HCT116 (cell line): Measurements from ENCODE around the gene NSG2. TPM values are rescaled to one million over a fixed set of nuclear protein-coding genes. Genes with fewer than 3 reads are reported as not detected.

Experiments
- ATAC-seq: fragments of 200-7000 bp; cut with Tn5 transposase; 2 replicates; pipeline ENCODE4 v1.9.1; 2020; ENCODE audit warnings: mild to moderate bottlenecking, moderate library complexity
- BruUV-seq: library from RNA; stranded (reverse); fragments of 400-500 nt; replicated peaks from 2 replicates; lab custom pipeline; 2021; lab: Mats Ljungman, UMichigan
- CTCF ChIA-PET: fragments of 300-600 bp; sonication (Branson Sonifier 250); formaldehyde crosslinking; loops from one replicate; lab custom pipeline; 2021; ENCODE audit warnings: antibody characterized with exemption; lab: Charles Lee
- POLR2A ChIA-PET: fragments of 300-600, 350-600 bp; sonication (Branson Sonifier 250); formaldehyde crosslinking; loops from one replicate; lab custom pipeline; 2021; ENCODE audit warnings: antibody characterized with exemption; lab: Charles Lee
- RAD21 ChIA-PET, 2 experiments: fragments of 300-600 bp; sonication (Branson Sonifier 250); formaldehyde crosslinking; loops; one replicate each; lab custom pipeline; 2023; ENCODE audit warnings: low total read pairs in 2 of 2; ENCODE audit not compliant: uncharacterized antibody in 2 of 2, unreplicated experiment in 2 of 2, low non-redundant PET in 1 of 2; lab: Charles Lee
- DNase-seq: peaks from one replicate; pipeline ENCODE4 v3.0.0-alpha.2; 2010; ENCODE audit warnings: low read depth, low spot score
- H2AFZ ChIP-seq: fragments of 200-600 bp; shearing (Covaris generic), sonication (generic); 2 replicates; pipeline ENCODE4 v1.6.1; 2017; ENCODE audit warnings: low read depth, mixed run types, mixed read lengths, antibody characterized with exemption, low read length; ENCODE audit not compliant: poor library complexity, severe bottlenecking
- H3K27ac ChIP-seq: 2 replicates; pipeline ENCODE4 v1.5.1; 2012; ENCODE audit warnings: low read depth, low read length
- H3K27me3 ChIP-seq: fragments of 200-600 bp; sonication (generic); 2 replicates; pipeline ENCODE4 v1.6.1; 2016; ENCODE audit warnings: mixed run types, low read length, mixed read lengths; ENCODE audit not compliant: insufficient read depth
- H3K36me3 ChIP-seq, 2 experiments: fragments of 200-500 bp in 1 of 2; fragments of 200-600 bp in 1 of 2; sonication (Bioruptor generic) in 1 of 2; sonication (generic) in 1 of 2; 2 replicates each; pipeline versions ENCODE4 v1.5.1 to v1.6.1; 2014 to 2016; ENCODE audit warnings: low read length in 2 of 2, inconsistent platforms in 1 of 2, mixed read lengths in 1 of 2, mixed run types in 1 of 2; ENCODE audit not compliant: insufficient read depth in 2 of 2, control insufficient read depth in 1 of 2
- H3K4me1 ChIP-seq, 2 experiments: fragments of 200-600 bp in 1 of 2; sonication (generic) in 1 of 2; 2 replicates each; pipeline versions ENCODE4 v1.5.1 to v1.6.1; 2012 to 2017; ENCODE audit warnings: low read length in 2 of 2, inconsistent platforms in 1 of 2, mild to moderate bottlenecking in 1 of 2, mixed read lengths in 1 of 2, mixed run types in 1 of 2, moderate library complexity in 1 of 2; ENCODE audit not compliant: insufficient read depth in 2 of 2, control insufficient read depth in 1 of 2
- H3K4me2 ChIP-seq: fragments of 200-600 bp; sonication (generic); 2 replicates; pipeline ENCODE4 v1.6.1; 2017; ENCODE audit warnings: mixed run types, low read length, mixed read lengths
- H3K4me3 ChIP-seq, 2 experiments: fragments of 200-600 bp in 1 of 2; sonication (generic) in 1 of 2; replicated peaks in 1 of 2; 2 replicates each; pipeline ENCODE4 v1.5.1; 2011 to 2016; ENCODE audit warnings: low read length in 2 of 2, control low read depth in 1 of 2, low read depth in 1 of 2, mild to moderate bottlenecking in 1 of 2, mixed read lengths in 1 of 2, mixed run types in 1 of 2
- H3K79me2 ChIP-seq: fragments of 200-600 bp; sonication (generic); 2 replicates; pipeline ENCODE4 v1.6.1; 2017; ENCODE audit warnings: mild to moderate bottlenecking, mixed run types, low read length, moderate library complexity, mixed read lengths; ENCODE audit not compliant: insufficient read depth
- H3K9ac ChIP-seq: fragments of 200-600 bp; sonication (generic); 2 replicates; pipeline ENCODE4 v1.6.1; 2016; ENCODE audit warnings: low read length, mixed read lengths
- H3K9me2 ChIP-seq: fragments of 200-600 bp; sonication (generic), shearing (Covaris generic); 2 replicates; pipeline ENCODE4 v1.6.1; 2017; ENCODE audit warnings: mixed run types, mild to moderate bottlenecking, moderate library complexity; ENCODE audit not compliant: insufficient read depth
- H3K9me3 ChIP-seq, 2 experiments: fragments of 200-500 bp in 1 of 2; fragments of 200-600 bp in 1 of 2; sonication (Bioruptor generic) in 1 of 2; sonication (generic) in 1 of 2; 2 replicates each; pipeline ENCODE4 v1.6.1; 2014 to 2017; ENCODE audit warnings: low read length in 2 of 2, mixed read lengths in 2 of 2, inconsistent platforms in 1 of 2, low read depth in 1 of 2, mild to moderate bottlenecking in 1 of 2, mixed run types in 1 of 2, moderate library complexity in 1 of 2; ENCODE audit not compliant: control insufficient read depth in 1 of 2, insufficient read depth in 1 of 2
- H4K20me1 ChIP-seq: fragments of 200-600 bp; sonication (generic), shearing (Covaris generic); 2 replicates; pipeline ENCODE4 v1.6.1; 2017; ENCODE audit warnings: mixed run types, mild to moderate bottlenecking, moderate library complexity; ENCODE audit not compliant: insufficient read depth
- CBX3 ChIP-seq: IDR thresholded peaks from 2 replicates; pipeline ENCODE4 v1.6.1; 2012; ENCODE audit warnings: low read depth
- CTCF ChIP-seq, 3 experiments: fragments of 200-600 bp in 1 of 3; sonication (generic) in 1 of 3; IDR thresholded peaks in 2 of 3; conservative IDR thresholded peaks in 1 of 3; 2 replicates each; pipeline ENCODE4 v1.5.1; 2012 to 2017; ENCODE audit warnings: low read depth in 2 of 3, low read length in 2 of 3, antibody characterized with exemption in 1 of 3, borderline replicate concordance in 1 of 3, control low read depth in 1 of 3, mild to moderate bottlenecking in 1 of 3, mixed read lengths in 1 of 3, mixed run types in 1 of 3, moderate library complexity in 1 of 3; ENCODE audit not compliant: insufficient read depth in 1 of 3
- EGR1 ChIP-seq: IDR thresholded peaks from 2 replicates; pipeline ENCODE4 v1.6.1; 2012; ENCODE audit warnings: low read depth
- ELF1 ChIP-seq: IDR thresholded peaks from 2 replicates; pipeline ENCODE4 v1.6.1; 2012; ENCODE audit warnings: low read depth, borderline replicate concordance
- EZH2 ChIP-seq: fragments of 200-600 bp; sonication (generic); IDR thresholded peaks from 2 replicates; pipeline ENCODE4 v1.6.1; 2017; ENCODE audit warnings: antibody characterized with exemption, mixed run types
- EZH2phosphoT487 ChIP-seq: fragments of 200-600 bp; IDR thresholded peaks from 2 replicates; pipeline ENCODE4 v1.6.1; 2018; ENCODE audit warnings: antibody characterized with exemption, borderline replicate concordance
- FOSL1 ChIP-seq: IDR thresholded peaks from 2 replicates; pipeline ENCODE4 v1.6.1; 2012; ENCODE audit warnings: low read depth
- JUND ChIP-seq: IDR thresholded peaks from 2 replicates; pipeline ENCODE4 v1.6.1; 2012
- RAD21 ChIP-seq: IDR thresholded peaks from 2 replicates; pipeline ENCODE4 v1.6.1; 2012; ENCODE audit warnings: low read depth, mild to moderate bottlenecking
- REST ChIP-seq: IDR thresholded peaks from 2 replicates; pipeline ENCODE4 v1.6.1; 2012; ENCODE audit warnings: low read depth
- SRF ChIP-seq: IDR thresholded peaks from 2 replicates; pipeline ENCODE4 v1.6.1; 2012; ENCODE audit warnings: low read depth
- TCF7L2 ChIP-seq: IDR thresholded peaks from 2 replicates; pipeline ENCODE4 v1.7.0; 2011; ENCODE audit warnings: borderline replicate concordance, inconsistent platforms; ENCODE audit not compliant: insufficient read depth, insufficient read length; ENCODE audit errors: extremely low read depth
- ZBTB33 ChIP-seq: IDR thresholded peaks from 2 replicates; pipeline ENCODE4 v1.6.1; 2011; ENCODE audit warnings: mild to moderate bottlenecking, low read length, moderate library complexity; ENCODE audit not compliant: insufficient replicate concordance; ENCODE audit errors: extremely low read depth
- ZFX ChIP-seq: fragments of 450-650 bp; IDR thresholded peaks from 2 replicates; pipeline ENCODE4 v1.6.1; 2017
- ZNF274 ChIP-seq: fragments of 200-500 bp; sonication (Bioruptor generic); IDR thresholded peaks from 2 replicates; pipeline ENCODE4 v1.6.1; 2014; ENCODE audit warnings: mild to moderate bottlenecking, low read depth, low read length, inconsistent platforms
- intact Hi-C: fragments of 100-400 bp; cut with micrococcal nuclease; formaldehyde crosslinking; loops from 2 replicates; pipeline ENCODE4 v1.10.0; 2022
- total RNA-seq: library from RNA; stranded (reverse); gene quantifications from one replicate; pipeline ENCODE4 v1.2.1, GENCODE V29; 2021; ENCODE audit not compliant: unreplicated experiment

The NSG2 gene
- total RNA-seq, 1 experiment from 2014 or later, result not detected

- H3K4me3 ChIP-seq, result no peak overlapping the region
- H4K20me1 ChIP-seq, result no peaks in the 10 kb centered on the region
- no peaks in the 10 kb centered on the region for H3K9me2 ChIP-seq
- TF ChIP-seq JUND (no peak), ZNF274 (no peak), EGR1 (no peak), FOSL1 (no peak), REST (no peak), TCF7L2 (no peak), ZBTB33 (no peak), ZFX (no peak), CBX3 (no peak), SRF (no peak), EZH2 (no peak), RAD21 (no peak), CTCF (IDR thresholded peaks at IDR 0.05 in 2 of 3, conservative IDR thresholded peaks at IDR 0.05 in 1 of 3; ENCODE audit: borderline replicate concordance in 1 of 3, insufficient read depth in 1 of 3, low read depth in 2 of 3, low read length in 2 of 3) (no peak), EZH2phosphoT487 (no peak), ELF1 (no peak)
- H3K79me2 ChIP-seq, result no peaks in the 10 kb centered on the region
- H3K9me3 ChIP-seq, result no peaks in the 10 kb centered on the region
- no peaks in the 10 kb centered on the region for H3K36me3 ChIP-seq
- no peak overlapping the region for H2AFZ ChIP-seq
- ChIA-PET POLR2A (no interaction called here), CTCF (no interaction called here), RAD21 (no interaction called here)
- no peak overlapping the region for H3K27ac ChIP-seq
- H3K9ac ChIP-seq, result no peak overlapping the region
- peak overlapping the region; percentile 0; the same call in 1 of the 2 replicates for H3K4me2 ChIP-seq
- peaks cover 4 to 8% of the 10 kb centered on the region in 2 experiments; a peak in 1 of 4 replicates for H3K4me1 ChIP-seq
- intact Hi-C loops, result no loop called here
- ATAC-seq, result no peak
- no peak for DNase-seq
- H3K27me3 ChIP-seq, result peaks cover 5% of the 10 kb centered on the region; the same call in 1 of the 2 replicates
- no TSS peak for BruUV-seq
Observed at GRCh38 chr5:174148721-174149120, 103.2 kb downstream of the NSG2 start.
